HG03066 (cell line): Measurements from ENCODE around the gene OR10A5.
"Not testable (repeated sequence)": the region's sequence is repeated elsewhere in the genome, so short reads cannot be mapped to it uniquely, and the experiment has no call there.

Experiments used
- ATAC-seq: cut with Tn5 transposase; IDR thresholded peaks from one replicate; pipeline ENCODE4 v1.9.1; 2021; ENCODE audit warnings: low read depth; ENCODE audit not compliant: unreplicated experiment

OR10A5 gene

DNA sequence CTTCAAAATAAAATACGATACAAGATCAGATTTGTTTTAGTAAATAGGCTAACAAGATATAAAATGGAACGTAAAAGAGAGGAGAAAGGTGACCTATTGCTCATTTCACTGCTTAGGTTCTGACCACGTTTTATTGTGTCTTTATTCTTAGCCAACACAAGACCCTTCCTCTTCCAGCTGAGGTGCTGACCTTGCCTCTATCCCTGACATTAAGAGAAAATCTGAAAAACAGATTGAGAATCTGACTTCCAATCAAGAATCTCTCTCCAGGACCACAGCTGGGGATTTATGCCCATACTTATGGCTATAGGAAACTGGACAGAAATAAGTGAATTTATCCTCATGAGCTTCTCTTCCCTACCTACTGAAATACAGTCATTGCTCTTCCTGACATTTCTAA lies at the start of gene OR10A5:
TSS of gene OR10A5 (plus strand) at position 301 of the 400 bp plus-strand sequence. CDS start at position 301, 0 bp downstream.
- ATAC-seq: no peak

GRCh38 chr11:6799402-6799801 lies 46.1 kb upstream of the OR10A5 start, which contains the start of gene OR6A2:
OR6A2 (minus strand) TSS chr11:6799689; CDS start chr11:6795708, 3,981 bp downstream.
- no peak for ATAC-seq

- not testable (repeated sequence) for ATAC-seq
Measured at GRCh38 chr11:6801075-6801474, 44.4 kb upstream of the OR10A5 start.

DNA sequence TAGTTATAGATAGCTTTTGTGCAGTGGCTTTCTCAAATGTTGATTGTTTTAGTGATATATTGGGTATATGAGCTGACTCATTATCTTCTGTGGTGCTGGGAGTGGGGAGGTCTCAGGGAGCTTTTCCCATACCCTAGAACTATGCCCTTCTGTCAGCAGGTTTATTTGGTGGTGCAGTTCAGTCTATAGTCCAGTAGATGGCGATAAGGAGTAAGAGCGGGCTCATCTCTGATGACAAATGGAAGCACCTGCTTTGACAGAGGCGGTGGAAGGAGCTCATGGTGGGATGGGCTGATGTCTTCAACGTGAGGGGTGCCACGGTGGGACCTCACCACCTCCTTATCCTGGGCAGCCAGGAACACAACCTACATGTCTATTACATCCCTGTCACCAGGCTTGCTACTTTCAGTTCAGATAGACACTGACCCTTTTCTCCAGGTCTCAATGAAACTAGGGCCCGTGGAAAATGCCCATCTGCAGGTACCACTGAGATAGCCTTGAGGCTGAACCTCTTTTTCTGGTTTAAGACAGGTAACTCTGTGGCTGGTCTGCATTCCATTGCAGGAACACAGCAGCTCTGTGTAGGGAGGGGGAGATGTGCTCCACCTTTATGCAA lies 33.0 kb upstream of the OR10A5 start:
- peak; percentile 87 for ATAC-seq

GRCh38 chr11:6813656-6814055 lies 31.8 kb upstream of the OR10A5 start:
- ATAC-seq: no peak

DNA sequence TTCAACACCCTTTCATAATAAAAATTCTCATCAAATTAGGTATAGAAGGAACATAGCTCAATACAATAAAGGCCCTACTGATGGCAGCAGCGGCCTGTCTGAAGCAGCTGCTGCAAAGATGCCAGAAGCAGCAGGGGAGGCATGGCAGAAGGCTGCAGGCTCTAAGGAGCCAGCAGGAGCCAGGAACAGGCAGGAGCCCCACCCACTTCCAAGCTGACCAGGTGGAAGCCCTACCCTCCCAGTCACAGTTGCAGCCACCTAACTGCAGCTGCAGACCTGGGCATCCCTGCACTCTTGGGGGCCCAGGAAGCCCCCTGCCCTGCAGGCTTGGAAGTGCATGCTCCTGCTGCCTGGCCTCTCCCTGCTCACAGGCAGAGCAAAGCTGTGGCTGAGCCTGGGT lies 27.8 kb upstream of the OR10A5 start:
- no peak for ATAC-seq

DNA sequence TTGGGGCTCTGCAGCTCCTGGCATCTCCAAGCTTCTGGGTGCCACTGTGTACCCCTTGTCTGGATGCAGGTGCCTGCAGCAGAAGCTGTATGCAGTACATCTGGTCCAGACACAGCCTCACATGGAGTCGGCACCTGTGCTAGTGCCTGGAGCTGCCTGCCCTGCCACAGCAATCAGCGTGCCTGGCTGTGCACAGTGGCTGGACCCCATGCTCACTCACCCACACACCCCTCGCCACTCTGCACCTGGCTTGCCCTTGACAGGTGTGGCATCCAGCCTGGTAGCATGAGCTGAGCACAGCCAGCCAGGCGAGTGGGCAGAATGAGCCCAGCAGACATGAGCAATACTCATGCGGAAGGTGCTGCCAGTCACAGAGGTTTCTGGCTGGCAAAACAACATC lies 26.5 kb upstream of the OR10A5 start:
- ATAC-seq: no peak

DNA sequence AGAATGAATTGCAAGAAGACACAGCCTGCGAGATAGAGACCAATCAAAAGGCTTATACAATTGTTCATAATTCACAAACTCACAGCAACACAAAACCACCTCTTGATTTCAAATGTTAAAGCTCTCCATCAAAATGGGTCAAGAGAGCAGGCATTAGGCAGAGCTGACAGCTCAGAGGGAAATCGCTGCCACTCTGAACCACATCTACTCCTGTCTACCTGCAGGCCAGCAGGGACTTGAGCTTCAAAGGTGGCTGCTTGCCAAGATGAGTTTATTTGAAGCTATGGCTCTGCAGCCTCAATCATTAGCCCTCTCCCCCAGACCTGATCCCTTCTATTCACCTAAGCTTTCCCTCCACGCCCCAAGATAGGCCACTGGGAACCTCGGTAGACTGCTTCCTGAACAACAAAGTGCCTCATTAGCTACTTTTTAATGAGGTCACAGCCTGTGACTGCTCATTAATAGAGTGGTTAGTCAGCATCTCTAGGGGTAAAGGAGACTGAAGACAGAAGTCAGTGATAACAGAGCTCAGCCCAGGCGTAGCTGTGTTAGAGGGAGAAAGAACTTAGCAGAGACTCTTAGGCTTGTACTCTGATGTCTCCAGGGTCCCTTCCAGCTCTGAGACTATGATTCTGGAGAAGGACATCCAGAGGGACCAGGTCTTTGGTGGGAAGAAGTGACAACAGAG lies 21.2 kb upstream of the OR10A5 start:
- no peak for ATAC-seq

GRCh38 chr11:6825231-6825744 lies 20.2 kb upstream of the OR10A5 start:
- no peak for ATAC-seq

- no peak for ATAC-seq
Measured at GRCh38 chr11:6828103-6828502, 17.4 kb upstream of the OR10A5 start.

GRCh38 chr11:6833356-6833755 lies 12.1 kb upstream of the OR10A5 start:
- no peak for ATAC-seq

DNA sequence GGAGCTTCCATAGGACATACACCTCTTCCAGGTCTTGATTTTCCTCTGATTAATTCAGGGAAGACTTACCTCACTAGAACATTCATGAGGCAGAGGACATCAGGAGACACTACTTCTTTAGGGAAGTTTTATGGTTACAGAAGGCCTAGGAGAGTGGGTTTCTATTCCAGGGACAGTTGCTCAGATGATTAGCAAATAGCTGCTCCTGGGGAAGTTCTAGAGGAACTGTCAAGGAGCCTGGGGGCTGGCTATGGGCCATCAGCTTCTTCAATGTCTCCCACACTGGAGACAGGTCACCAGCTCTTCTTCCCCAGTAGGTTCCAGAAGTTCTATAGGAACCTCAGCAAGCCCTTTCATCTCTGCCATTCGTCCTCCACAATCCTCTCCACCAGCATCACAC lies 11.5 kb upstream of the OR10A5 start:
- ATAC-seq: no peak

DNA sequence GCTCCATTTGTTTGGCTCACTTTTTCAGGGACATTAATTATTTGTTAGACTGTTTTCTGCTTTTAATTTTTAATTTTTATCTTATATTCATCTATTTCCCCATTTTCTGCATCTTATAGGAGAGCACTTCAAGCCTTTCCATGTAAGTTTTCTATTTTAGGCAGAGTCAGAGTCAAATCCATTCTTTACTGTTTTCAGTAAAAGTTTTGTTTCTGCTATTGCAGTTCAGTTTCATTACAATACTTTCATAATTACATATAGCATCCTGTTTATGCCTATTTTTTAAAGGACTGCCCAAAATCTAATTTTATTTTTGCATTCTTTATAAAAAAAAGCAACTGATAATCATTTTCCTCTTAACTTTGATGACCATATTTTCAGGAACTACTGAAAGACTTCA lies 3.8 kb upstream of the OR10A5 start:
- no peak for ATAC-seq

GRCh38 chr11:6843670-6844069 lies 1.8 kb upstream of the OR10A5 start:
- no peak for ATAC-seq

DNA sequence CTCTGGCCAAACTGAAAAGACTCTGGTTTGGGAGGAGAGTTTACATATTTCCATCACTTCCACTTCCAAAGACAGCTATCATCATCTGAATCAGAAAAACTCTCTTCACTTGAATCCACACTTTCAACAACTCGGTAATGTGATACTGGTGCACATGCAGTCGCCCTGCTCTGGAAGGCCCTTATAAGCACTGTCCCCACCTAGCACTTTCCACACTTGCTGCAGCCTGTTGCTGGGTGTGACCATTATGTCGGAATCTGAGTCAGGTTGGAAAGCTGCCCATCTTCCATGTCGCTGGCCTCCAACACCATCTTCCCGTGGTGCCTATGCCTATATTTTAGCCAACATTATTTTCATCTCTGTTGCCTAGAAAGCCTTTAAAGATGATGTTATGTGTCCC lies 1.1 kb upstream of the OR10A5 start:
- no peak for ATAC-seq

DNA sequence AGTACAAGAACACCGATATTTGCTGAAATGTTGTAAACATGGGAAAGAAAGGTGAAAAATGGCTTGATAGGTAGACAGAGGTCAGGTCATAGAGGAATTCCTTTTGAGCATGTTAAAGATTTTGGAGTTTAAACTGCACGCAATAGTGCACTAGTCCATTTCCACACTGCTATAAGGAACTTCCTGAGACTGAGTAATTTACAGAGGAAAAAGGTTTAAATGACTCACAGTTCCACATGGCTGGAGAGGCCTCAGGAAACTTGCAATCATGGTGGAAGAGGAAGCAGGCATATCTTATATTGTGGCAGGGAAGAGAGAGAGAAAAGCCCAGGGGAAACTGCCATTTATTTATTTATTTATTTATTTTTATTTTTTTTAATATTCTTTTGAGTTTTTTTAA lies 5.0 kb downstream of the OR10A5 start:
- ATAC-seq: no peak

- ATAC-seq: not testable (repeated sequence)
Measured at GRCh38 chr11:6854801-6855200, 9.3 kb downstream of the OR10A5 start.

GRCh38 chr11:6855971-6856541 lies 10.6 kb downstream of the OR10A5 start:
- ATAC-seq: no peak

DNA sequence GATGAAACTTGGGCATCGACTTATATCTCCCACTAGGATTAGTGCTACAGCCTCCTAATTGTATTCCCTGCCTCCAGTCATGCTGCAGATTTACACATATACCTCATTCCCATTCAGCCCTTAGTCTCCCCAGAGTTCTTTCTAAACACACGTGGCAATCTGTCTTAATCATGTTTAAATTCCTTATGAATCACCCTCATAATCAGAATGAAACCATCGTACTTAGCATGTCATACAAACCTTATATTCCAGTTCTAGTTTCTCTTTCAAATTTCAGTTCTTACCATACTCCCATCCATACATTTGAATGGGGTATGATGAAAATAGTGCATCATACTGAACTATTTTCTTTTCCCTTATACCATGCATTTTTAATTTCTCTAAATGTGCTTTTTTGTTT lies 11.4 kb downstream of the OR10A5 start:
- no peak for ATAC-seq

DNA sequence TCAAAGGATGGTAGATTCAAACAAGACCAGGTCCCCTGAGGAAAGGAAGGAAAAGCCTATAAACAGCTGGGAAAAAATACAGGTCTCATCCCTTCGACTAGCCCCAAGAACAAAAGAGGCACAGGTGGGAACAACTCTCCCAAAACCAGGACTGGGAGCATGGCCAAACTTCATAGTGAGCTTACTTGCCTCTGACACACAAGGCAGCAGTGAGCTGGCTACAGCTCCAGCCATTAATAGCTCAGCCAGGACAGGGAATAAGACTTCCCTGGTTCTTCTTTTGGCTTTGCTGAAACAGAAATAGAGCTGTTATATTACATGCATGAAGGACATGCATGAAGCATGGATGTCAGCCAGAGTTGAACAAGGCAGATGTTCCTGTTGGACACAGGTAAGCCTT lies 17.5 kb downstream of the OR10A5 start, which contains the start of gene OR10A2:
TSS of gene OR10A2 (plus strand) at position 97 of the 400 bp plus-strand sequence. CDS start 6,698 bp downstream, outside the sequence.
- ATAC-seq: no peak

DNA sequence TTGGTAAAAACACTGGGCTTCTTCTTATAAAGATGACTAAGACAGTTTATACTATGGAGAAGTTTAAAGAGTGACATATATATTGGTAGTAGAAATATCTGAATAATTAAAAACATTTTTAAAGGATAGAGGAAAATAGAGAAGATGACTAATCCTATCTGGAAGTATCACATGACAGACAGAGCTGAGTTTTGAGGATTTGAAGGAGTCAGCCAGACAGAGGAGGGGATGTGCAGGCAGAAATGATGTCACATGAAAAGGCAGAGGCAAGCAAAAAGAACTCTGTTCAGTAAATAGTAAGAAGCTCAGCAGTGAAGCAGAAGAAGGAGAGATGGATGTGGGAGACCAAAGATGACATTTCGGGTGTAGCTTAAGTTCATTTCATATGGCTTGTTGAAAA lies 19.0 kb downstream of the OR10A5 start:
- ATAC-seq: no peak

- ATAC-seq: no peak
Measured at GRCh38 chr11:6871278-6871677, 25.8 kb downstream of the OR10A5 start.
